HEK293 (cell line): Measurements from ENCODE around the gene CD1D.

Experiments
- BCL11B ChIP-seq: fragments of 450-650 bp; formaldehyde crosslinking; IDR thresholded peaks from 2 replicates; pipeline ENCODE4 v1.5.1; 2016; ENCODE audit warnings: low read depth, missing biosample characterization, missing genetic modification characterization
- GLIS1 ChIP-seq: fragments of 450-650 bp; formaldehyde crosslinking; IDR thresholded peaks from 2 replicates; pipeline ENCODE4 v1.5.1; 2016; ENCODE audit warnings: missing biosample characterization, missing genetic modification characterization
- MZF1 ChIP-seq: fragments of 450-650 bp; formaldehyde crosslinking; IDR thresholded peaks from 2 replicates; pipeline ENCODE4 v1.5.1; 2017; ENCODE audit warnings: missing biosample characterization, missing genetic modification characterization, borderline replicate concordance
- PATZ1 ChIP-seq: fragments of 450-650 bp; formaldehyde crosslinking; IDR thresholded peaks from 2 replicates; pipeline ENCODE4 v1.5.1; 2016; ENCODE audit warnings: missing biosample characterization, missing genetic modification characterization
- ZBTB10 ChIP-seq: fragments of 450-650 bp; formaldehyde crosslinking; IDR thresholded peaks from 2 replicates; pipeline ENCODE4 v1.5.1; 2016; ENCODE audit warnings: missing biosample characterization, missing genetic modification characterization
- ZBTB48 ChIP-seq: fragments of 450-650 bp; formaldehyde crosslinking; IDR thresholded peaks from 2 replicates; pipeline ENCODE4 v1.5.1; 2016; ENCODE audit warnings: missing biosample characterization, missing genetic modification characterization
- ZBTB8A ChIP-seq: fragments of 450-650 bp; formaldehyde crosslinking; IDR thresholded peaks from 2 replicates; pipeline ENCODE4 v1.5.1; 2016; ENCODE audit warnings: missing biosample characterization, missing genetic modification characterization
- ZFHX2 ChIP-seq: fragments of 450-650 bp; formaldehyde crosslinking; conservative IDR thresholded peaks from 2 replicates; pipeline ENCODE4 v1.5.1; 2016; ENCODE audit warnings: missing biosample characterization, missing genetic modification characterization
- ZFP41 ChIP-seq: fragments of 450-650 bp; formaldehyde crosslinking; IDR thresholded peaks from 2 replicates; pipeline ENCODE4 v1.5.1; 2016; ENCODE audit warnings: missing biosample characterization, missing genetic modification characterization, borderline replicate concordance
- ZNF112 ChIP-seq: fragments of 450-650 bp; formaldehyde crosslinking; IDR thresholded peaks from 2 replicates; pipeline ENCODE4 v1.5.0; 2017; ENCODE audit warnings: missing biosample characterization, missing genetic modification characterization
- ZNF114 ChIP-seq: fragments of 450-650 bp; formaldehyde crosslinking; IDR thresholded peaks from 2 replicates; pipeline ENCODE4 v1.5.0; 2017; ENCODE audit warnings: missing biosample characterization, missing genetic modification characterization
- ZNF140 ChIP-seq: fragments of 450-650 bp; formaldehyde crosslinking; IDR thresholded peaks from 2 replicates; pipeline ENCODE4 v1.5.1; 2016; ENCODE audit warnings: missing biosample characterization, missing genetic modification characterization
- ZNF362 ChIP-seq: fragments of 450-650 bp; formaldehyde crosslinking; IDR thresholded peaks from 2 replicates; pipeline ENCODE4 v1.5.1; 2016; ENCODE audit warnings: missing biosample characterization, missing genetic modification characterization
- ZNF423 ChIP-seq: fragments of 450-650 bp; formaldehyde crosslinking; IDR thresholded peaks from 2 replicates; pipeline ENCODE4 v1.5.1; 2016; ENCODE audit warnings: missing biosample characterization, missing genetic modification characterization
- ZNF501 ChIP-seq: fragments of 450-650 bp; formaldehyde crosslinking; IDR thresholded peaks from 2 replicates; pipeline ENCODE4 v1.5.1; 2016; ENCODE audit warnings: missing biosample characterization, missing genetic modification characterization
- ZNF548 ChIP-seq: fragments of 450-650 bp; formaldehyde crosslinking; IDR thresholded peaks from 2 replicates; pipeline ENCODE4 v1.5.1; 2016; ENCODE audit warnings: missing biosample characterization, missing genetic modification characterization
- ZNF596 ChIP-seq: fragments of 450-650 bp; IDR thresholded peaks from 2 replicates; pipeline ENCODE4 v1.5.0; 2018; ENCODE audit warnings: missing biosample characterization, mild to moderate bottlenecking, missing genetic modification characterization, moderate library complexity
- ZNF660 ChIP-seq: fragments of 450-650 bp; IDR thresholded peaks from 2 replicates; pipeline ENCODE4 v1.5.1; 2018; ENCODE audit warnings: missing biosample characterization, mild to moderate bottlenecking, missing genetic modification characterization
- ZNF785 ChIP-seq: fragments of 450-650 bp; formaldehyde crosslinking; IDR thresholded peaks from 2 replicates; pipeline ENCODE4 v1.5.1; 2016; ENCODE audit warnings: missing biosample characterization, missing genetic modification characterization
- ZSCAN16 ChIP-seq: fragments of 450-650 bp; formaldehyde crosslinking; IDR thresholded peaks from 2 replicates; pipeline ENCODE4 v1.5.1; 2016; ENCODE audit warnings: missing biosample characterization, missing genetic modification characterization
- TF ChIP-seq, protein P1 (sequence below): fragments of 450-650 bp; formaldehyde crosslinking; IDR thresholded peaks from 2 replicates; pipeline ENCODE4 v1.5.1; 2016; ENCODE audit warnings: missing biosample characterization, missing genetic modification characterization
- TF ChIP-seq, protein P2 (sequence below): fragments of 450-650 bp; formaldehyde crosslinking; IDR thresholded peaks from 2 replicates; pipeline ENCODE4 v1.5.1; 2016; ENCODE audit warnings: missing biosample characterization, missing genetic modification characterization, borderline replicate concordance
- TF ChIP-seq, protein P3 (sequence below): sonication (generic); formaldehyde crosslinking; IDR thresholded peaks from 2 replicates; pipeline ENCODE4 v1.8.1; 2022; ENCODE audit warnings: mild to moderate bottlenecking, moderate library complexity, missing genetic modification reagents

CD1D gene

GRCh38 chr1:158180741-158181576 is at the start of gene CD1D (continued):
- TF ChIP-seq, protein P1, sequence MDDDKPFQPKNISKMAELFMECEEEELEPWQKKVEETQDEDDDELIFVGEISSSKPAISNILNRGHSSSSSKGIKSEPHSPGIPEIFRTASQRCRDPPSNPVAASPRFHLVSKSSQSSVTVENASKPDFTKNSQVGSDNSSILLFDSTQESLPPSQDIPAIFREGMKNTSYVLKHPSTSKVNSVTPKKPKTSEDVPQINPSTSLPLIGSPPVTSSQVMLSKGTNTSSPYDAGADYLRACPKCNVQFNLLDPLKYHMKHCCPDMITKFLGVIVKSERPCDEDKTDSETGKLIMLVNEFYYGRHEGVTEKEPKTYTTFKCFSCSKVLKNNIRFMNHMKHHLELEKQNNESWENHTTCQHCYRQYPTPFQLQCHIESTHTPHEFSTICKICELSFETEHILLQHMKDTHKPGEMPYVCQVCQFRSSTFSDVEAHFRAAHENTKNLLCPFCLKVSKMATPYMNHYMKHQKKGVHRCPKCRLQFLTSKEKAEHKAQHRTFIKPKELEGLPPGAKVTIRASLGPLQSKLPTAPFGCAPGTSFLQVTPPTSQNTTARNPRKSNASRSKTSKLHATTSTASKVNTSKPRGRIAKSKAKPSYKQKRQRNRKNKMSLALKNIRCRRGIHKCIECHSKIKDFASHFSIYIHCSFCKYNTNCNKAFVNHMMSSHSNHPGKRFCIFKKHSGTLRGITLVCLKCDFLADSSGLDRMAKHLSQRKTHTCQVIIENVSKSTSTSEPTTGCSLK (tag by site-specific recombination), result no peak
- TF ChIP-seq, protein P2, sequence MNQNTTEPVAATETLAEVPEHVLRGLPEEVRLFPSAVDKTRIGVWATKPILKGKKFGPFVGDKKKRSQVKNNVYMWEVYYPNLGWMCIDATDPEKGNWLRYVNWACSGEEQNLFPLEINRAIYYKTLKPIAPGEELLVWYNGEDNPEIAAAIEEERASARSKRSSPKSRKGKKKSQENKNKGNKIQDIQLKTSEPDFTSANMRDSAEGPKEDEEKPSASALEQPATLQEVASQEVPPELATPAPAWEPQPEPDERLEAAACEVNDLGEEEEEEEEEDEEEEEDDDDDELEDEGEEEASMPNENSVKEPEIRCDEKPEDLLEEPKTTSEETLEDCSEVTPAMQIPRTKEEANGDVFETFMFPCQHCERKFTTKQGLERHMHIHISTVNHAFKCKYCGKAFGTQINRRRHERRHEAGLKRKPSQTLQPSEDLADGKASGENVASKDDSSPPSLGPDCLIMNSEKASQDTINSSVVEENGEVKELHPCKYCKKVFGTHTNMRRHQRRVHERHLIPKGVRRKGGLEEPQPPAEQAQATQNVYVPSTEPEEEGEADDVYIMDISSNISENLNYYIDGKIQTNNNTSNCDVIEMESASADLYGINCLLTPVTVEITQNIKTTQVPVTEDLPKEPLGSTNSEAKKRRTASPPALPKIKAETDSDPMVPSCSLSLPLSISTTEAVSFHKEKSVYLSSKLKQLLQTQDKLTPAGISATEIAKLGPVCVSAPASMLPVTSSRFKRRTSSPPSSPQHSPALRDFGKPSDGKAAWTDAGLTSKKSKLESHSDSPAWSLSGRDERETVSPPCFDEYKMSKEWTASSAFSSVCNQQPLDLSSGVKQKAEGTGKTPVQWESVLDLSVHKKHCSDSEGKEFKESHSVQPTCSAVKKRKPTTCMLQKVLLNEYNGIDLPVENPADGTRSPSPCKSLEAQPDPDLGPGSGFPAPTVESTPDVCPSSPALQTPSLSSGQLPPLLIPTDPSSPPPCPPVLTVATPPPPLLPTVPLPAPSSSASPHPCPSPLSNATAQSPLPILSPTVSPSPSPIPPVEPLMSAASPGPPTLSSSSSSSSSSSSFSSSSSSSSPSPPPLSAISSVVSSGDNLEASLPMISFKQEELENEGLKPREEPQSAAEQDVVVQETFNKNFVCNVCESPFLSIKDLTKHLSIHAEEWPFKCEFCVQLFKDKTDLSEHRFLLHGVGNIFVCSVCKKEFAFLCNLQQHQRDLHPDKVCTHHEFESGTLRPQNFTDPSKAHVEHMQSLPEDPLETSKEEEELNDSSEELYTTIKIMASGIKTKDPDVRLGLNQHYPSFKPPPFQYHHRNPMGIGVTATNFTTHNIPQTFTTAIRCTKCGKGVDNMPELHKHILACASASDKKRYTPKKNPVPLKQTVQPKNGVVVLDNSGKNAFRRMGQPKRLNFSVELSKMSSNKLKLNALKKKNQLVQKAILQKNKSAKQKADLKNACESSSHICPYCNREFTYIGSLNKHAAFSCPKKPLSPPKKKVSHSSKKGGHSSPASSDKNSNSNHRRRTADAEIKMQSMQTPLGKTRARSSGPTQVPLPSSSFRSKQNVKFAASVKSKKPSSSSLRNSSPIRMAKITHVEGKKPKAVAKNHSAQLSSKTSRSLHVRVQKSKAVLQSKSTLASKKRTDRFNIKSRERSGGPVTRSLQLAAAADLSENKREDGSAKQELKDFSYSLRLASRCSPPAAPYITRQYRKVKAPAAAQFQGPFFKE (tag by site-specific recombination), result no peak
- no peak for TF ChIP-seq ZNF362 (tag by site-specific recombination)
- TF ChIP-seq ZBTB8A (tag by site-specific recombination), result peak; percentile 81
- no peak for TF ChIP-seq BCL11B (tag by site-specific recombination)
- TF ChIP-seq ZBTB48 (tag by site-specific recombination), result no peak; the same call in 1 of the 2 replicates
- TF ChIP-seq ZNF785 (tag by site-specific recombination), result no peak
- TF ChIP-seq ZNF660 (tag by site-specific recombination), result no peak
- no peak for TF ChIP-seq ZNF548 (tag by site-specific recombination)
- peak; percentile 53; the same call in 1 of the 2 replicates for TF ChIP-seq GLIS1 (tag by site-specific recombination)
- TF ChIP-seq ZFP41 (tag by site-specific recombination), result no peak
- no peak for TF ChIP-seq ZSCAN16 (tag by site-specific recombination)
- no peak for TF ChIP-seq ZNF596 (tag by site-specific recombination)
- TF ChIP-seq ZNF114, result no peak
- no peak for TF ChIP-seq MZF1
- TF ChIP-seq PATZ1 (tag by site-specific recombination), result peak; percentile 40
- no peak for TF ChIP-seq ZNF501 (tag by site-specific recombination)
- 0 out of 2 replicates have a peak, but pooled peaks have one; percentile 50 for TF ChIP-seq ZNF423
- TF ChIP-seq ZNF140 (tag by site-specific recombination), result no peak
- peak; percentile 57; the same call in 1 of the 2 replicates for TF ChIP-seq ZBTB10
- TF ChIP-seq ZNF112 (tag by site-specific recombination), result no peak
- TF ChIP-seq, protein P3, sequence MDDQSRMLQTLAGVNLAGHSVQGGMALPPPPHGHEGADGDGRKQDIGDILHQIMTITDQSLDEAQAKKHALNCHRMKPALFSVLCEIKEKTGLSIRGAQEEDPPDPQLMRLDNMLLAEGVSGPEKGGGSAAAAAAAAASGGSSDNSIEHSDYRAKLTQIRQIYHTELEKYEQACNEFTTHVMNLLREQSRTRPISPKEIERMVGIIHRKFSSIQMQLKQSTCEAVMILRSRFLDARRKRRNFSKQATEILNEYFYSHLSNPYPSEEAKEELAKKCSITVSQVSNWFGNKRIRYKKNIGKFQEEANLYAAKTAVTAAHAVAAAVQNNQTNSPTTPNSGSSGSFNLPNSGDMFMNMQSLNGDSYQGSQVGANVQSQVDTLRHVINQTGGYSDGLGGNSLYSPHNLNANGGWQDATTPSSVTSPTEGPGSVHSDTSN (CRISPR knock-in tag), result no peak
- TF ChIP-seq ZFHX2 (tag by site-specific recombination), result peak; percentile 76
